Measurements from ENCODE around the gene RAI1.

The RAI1 gene

DNA sequence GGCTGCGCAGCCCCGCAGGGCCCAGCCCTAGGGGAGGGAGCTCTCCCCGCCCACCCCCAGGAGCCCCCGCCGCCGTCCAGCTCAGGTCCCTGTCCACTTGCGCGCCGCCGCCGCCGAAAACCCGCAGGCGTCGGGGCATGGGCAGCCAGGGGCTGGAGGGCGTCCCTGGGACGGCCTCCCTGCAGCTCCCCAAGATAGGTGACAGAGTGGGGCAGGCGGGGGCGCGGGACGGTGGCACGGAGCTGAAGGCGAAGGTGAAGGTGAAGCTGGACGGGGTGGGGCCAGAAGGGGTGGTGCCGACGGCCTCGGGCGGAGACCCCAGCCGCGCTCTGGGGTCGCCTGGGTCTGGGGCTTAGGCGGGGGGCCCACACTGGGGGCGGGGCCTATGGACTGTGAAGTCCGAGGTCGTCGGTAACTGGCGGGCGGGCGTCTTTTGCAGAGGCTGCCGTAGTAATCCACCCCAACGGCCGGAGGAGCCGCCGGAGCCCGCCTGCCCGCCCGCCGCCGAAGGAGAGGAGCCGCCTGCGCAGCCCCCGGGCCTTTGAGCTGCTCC lies 128.3 kb downstream of the RAI1 start:
- H3K27me3 Mint-ChIP-seq: no peaks in the 10 kb centered on the region
- no peak overlapping the region for H3K27ac Mint-ChIP-seq
- no peaks in the 10 kb centered on the region for H3K9me3 Mint-ChIP-seq
- no peak overlapping the region for H3K4me3 Mint-ChIP-seq
- no peak for DNase-seq
- H3K36me3 Mint-ChIP-seq: peaks cover 24% of the 10 kb centered on the region
- CTCF ChIA-PET: interaction anchor here (1.0 to 1.7 kb wide), 2 partner anchors 51 to 109 kb away, joined by 3 to 6 read pairs; no protein-coding TSS in a partner anchor
- H3K4me1 Mint-ChIP-seq: peaks cover 22% of the 10 kb centered on the region

DNA sequence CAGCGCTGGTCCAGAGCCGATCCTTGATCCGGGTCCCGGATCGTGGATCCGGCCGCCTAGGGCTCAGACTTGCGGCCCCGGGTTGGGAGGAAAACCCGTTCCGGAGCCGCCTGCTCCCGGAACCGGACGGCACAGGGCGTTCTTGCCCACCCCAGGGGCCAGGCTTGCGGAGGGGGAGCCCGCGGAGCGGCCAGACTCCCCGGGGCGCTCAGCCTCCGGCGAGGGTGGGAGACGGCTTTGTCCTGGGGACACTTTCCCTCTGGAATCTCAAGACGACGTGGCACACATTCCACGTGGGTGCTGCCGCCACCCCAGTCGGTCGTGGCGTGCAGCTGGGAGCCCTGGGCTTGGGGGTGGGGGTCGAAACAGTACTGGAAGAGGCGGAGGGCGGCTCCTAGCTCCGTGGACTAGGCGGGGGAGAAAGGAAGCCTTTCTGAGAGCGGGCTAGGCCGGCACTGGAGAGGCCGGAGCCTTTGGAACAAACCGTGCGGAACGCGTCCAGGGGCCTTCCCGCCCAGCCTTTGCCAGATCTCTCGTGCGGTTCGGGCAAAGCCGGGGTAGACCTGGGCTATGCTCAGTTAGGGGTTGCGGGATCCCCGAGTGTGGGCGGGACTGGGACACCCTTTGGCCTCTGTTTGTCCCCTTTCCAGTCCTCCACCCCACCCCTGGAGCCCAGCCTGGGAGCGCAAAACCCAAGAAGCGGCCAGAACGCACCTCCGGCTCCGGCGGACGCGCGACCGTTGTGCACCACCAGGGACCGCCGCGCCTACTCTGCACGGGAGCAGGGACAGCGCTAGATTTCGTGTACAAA lies 129.0 kb downstream of the RAI1 start:
- DNase-seq: no peak
- no peaks in the 10 kb centered on the region for H3K9me3 Mint-ChIP-seq
- peaks cover 22% of the 10 kb centered on the region for H3K4me1 Mint-ChIP-seq
- peak overlapping the region; percentile 28 for H3K27ac Mint-ChIP-seq
- no peaks in the 10 kb centered on the region for H3K27me3 Mint-ChIP-seq
- H3K4me3 Mint-ChIP-seq: no peak overlapping the region
- H3K36me3 Mint-ChIP-seq: peaks cover 30% of the 10 kb centered on the region
- CTCF ChIA-PET: interaction anchor here (0.6 to 1.7 kb wide), 2 partner anchors 54 to 109 kb away, joined by 3 read pairs; no protein-coding TSS in a partner anchor

DNA sequence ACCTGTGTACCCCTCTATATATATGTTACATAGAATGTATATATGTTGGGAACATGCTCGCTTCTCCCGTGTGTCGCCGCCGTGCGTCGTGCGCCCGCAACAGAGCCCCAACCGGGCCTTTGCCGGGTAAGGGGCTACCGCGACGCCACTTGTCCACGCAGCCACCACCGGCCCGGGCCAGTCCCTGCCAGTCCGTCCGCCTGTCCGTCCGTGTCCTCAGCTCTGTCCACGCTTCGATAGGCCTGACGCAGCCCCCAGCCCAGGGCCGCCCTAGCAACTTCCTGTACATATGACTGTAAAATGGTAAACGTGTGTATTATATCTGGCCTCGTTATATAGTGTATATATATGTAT lies 129.6 kb downstream of the RAI1 start:
- CTCF ChIA-PET: interaction anchor here (0.6 to 5.9 kb wide), 6 partner anchors 9 to 108 kb away, joined by 3 to 95 read pairs (median 6); no protein-coding TSS in a partner anchor
- H3K9me3 Mint-ChIP-seq: no peaks in the 10 kb centered on the region
- H3K27me3 Mint-ChIP-seq: no peaks in the 10 kb centered on the region
- peaks cover 32% of the 10 kb centered on the region for H3K36me3 Mint-ChIP-seq
- DNase-seq: no peak
- no peak overlapping the region for H3K27ac Mint-ChIP-seq
- peaks cover 22% of the 10 kb centered on the region for H3K4me1 Mint-ChIP-seq
- no peak overlapping the region for H3K4me3 Mint-ChIP-seq

DNA sequence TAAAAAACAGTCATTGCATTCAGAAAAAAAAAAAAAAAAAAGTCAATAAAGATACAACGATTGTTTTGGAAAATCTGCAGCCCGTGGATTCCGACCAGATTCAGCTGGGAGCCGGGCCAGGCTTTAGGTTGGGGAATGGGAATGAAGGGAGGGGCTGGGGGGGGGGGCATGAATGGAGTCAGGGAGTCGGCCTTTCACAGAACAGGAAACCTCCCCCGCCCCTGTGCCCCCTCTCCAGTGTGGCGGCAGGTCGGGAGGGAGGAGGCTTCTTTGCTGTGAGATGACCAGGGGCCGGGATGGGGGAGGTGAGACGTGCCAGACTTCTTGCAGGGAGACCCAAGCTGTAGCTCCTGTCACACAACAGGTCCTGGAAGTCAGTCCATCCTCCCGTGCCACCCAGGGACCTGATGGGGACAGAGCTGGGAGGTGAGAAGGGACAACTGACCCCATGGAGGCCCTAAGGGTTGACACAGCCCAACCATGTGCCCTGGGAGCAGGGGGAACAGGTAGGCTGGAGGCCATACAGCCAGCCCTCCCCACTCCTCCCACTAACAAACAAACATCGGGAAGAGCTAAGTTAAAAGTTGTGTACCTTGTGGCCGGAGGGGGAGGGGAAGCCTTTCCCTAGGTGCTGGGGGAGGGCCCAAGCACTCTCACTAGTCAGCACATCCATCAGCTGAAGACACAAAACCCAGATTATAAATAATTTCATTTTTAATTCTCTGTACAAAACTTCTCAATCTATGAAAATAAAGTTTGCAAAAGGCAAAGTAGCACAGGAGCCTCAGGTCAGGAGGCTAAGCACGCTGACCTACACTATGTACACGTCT lies 130.3 kb downstream of the RAI1 start:
- no peak for DNase-seq
- no peak overlapping the region for H3K27ac Mint-ChIP-seq
- H3K4me1 Mint-ChIP-seq: peaks cover 23% of the 10 kb centered on the region
- H3K27me3 Mint-ChIP-seq: no peaks in the 10 kb centered on the region
- H3K36me3 Mint-ChIP-seq: peaks cover 33% of the 10 kb centered on the region
- H3K9me3 Mint-ChIP-seq: no peaks in the 10 kb centered on the region
- CTCF ChIA-PET: interaction anchor here (0.6 to 5.9 kb wide), 17 partner anchors 8 to 226 kb away, joined by 3 to 95 read pairs (median 4); no protein-coding TSS in a partner anchor
- H3K4me3 Mint-ChIP-seq: no peak overlapping the region

DNA sequence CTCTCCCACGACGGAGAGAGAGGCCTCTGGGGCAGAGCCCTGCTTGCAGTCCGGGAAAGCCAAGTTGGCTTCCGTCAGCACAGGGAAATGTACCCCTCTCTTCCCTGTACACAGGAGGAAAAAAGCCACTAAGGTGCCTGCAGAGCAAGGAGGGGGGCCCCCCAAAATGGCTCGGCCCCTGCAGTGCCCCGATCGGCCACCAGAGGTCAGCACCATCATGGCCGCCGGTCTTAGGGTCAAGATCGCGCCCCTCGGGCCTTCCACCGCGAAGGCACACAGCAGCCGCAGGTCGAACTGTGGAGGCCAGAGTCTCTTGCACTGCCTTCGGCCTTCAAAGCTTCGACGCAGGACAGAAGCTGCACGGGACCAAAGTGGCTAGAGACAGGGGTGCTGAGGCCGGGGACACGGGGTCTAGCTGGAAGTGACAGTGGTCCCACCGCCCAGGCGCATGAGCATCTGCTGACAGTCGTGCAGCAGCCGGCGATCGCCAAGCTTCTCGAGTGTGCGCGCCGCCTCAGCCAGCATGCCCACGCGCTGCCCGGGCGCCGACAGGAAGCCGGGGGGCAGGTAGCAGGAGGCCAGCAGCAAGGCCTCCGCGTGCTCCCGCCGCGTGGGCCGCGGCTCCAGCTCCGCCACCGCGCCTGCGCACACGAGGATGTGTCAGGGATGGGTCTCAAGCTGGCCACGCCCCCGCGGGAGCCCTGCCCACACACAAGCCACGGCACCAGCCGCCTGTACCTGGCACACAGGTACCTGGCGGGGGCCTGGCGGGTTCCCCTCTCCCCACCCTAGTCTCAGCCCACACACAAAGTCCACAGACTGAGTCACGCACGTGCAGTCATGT lies 131.2 kb downstream of the RAI1 start:
- H3K4me3 Mint-ChIP-seq: no peak overlapping the region
- H3K4me1 Mint-ChIP-seq: peaks cover 23% of the 10 kb centered on the region
- H3K9me3 Mint-ChIP-seq: no peaks in the 10 kb centered on the region
- DNase-seq: peak; percentile 70
- no peaks in the 10 kb centered on the region for H3K27me3 Mint-ChIP-seq
- peak overlapping the region; percentile 33 for H3K27ac Mint-ChIP-seq
- CTCF ChIA-PET: interaction anchor here (0.7 to 5.9 kb wide), 16 partner anchors 8 to 225 kb away, joined by 3 to 95 read pairs (median 4); no protein-coding TSS in a partner anchor
- H3K36me3 Mint-ChIP-seq: peaks cover 37% of the 10 kb centered on the region

DNA sequence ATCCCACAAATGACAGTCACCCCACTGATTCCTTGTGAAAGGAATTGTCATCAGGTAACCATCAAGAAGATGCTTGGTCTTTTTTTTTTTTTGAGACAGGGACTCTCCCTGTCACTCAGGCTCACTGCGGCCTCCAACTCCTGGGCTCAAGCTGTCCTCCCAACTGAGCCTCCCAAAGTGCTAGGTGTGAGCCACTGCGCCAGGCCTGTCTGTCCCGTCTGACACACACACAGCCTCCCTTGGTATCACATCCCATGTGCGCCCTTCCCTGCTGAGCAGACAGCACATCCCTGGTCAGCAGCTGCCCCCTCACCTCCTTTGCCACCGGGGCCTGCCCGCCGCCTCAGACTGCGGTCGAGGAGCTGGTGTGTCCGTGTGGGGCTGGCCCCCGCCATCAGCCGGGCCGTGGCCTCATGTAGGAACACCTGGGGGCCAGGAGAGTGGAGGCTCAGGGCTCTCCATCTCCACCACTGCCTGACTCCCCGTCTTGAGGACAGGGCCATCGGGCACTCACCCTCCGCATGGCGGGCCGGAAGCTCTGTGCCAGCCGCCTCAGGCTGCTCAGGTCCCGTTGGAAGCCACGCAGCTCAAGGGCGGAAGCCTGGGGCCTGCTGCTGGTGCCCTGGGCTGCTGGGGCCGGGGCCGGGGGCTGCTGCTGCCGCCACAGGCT lies 131.9 kb downstream of the RAI1 start:
- Mint-ChIP-seq H3K4me1 (peaks cover 27% of the 10 kb centered on the region), H3K27me3 (no peaks in the 10 kb centered on the region), H3K4me3 (no peak overlapping the region), H3K9me3 (no peaks in the 10 kb centered on the region), H3K36me3 (peaks cover 40% of the 10 kb centered on the region), H3K27ac (peak overlapping the region; percentile 33)
- DNase-seq: no peak
- CTCF ChIA-PET: interaction anchor here (0.7 to 5.9 kb wide), 14 partner anchors 9 to 224 kb away, joined by 3 to 95 read pairs (median 4); no protein-coding TSS in a partner anchor

DNA sequence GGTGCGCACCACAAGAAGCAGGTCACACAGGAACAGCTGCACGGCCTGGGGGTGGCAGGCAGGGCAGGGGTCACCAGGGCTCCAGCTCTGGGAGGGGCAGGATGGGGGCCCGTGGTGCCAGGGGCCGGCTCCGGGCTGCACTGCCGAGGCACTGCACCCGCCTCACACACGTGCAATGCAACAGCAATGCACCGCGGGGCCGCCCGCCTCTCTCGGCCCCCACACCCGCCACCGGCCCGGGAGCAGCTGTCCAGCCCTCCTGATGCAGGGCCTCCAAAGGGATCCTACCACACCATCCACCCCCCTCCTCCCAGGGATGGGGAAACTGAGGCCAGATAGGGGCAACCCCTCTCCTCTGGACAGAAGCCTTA lies 132.5 kb downstream of the RAI1 start:
- H3K4me1 Mint-ChIP-seq: peaks cover 30% of the 10 kb centered on the region
- H3K36me3 Mint-ChIP-seq: peaks cover 44% of the 10 kb centered on the region
- CTCF ChIA-PET: interaction anchor here (0.8 to 5.9 kb wide), 7 partner anchors 12 to 220 kb away, joined by 3 to 95 read pairs (median 4); no protein-coding TSS in a partner anchor
- no peaks in the 10 kb centered on the region for H3K9me3 Mint-ChIP-seq
- no peak overlapping the region for H3K27ac Mint-ChIP-seq
- no peak for DNase-seq
- no peak overlapping the region for H3K4me3 Mint-ChIP-seq
- no peaks in the 10 kb centered on the region for H3K27me3 Mint-ChIP-seq

DNA sequence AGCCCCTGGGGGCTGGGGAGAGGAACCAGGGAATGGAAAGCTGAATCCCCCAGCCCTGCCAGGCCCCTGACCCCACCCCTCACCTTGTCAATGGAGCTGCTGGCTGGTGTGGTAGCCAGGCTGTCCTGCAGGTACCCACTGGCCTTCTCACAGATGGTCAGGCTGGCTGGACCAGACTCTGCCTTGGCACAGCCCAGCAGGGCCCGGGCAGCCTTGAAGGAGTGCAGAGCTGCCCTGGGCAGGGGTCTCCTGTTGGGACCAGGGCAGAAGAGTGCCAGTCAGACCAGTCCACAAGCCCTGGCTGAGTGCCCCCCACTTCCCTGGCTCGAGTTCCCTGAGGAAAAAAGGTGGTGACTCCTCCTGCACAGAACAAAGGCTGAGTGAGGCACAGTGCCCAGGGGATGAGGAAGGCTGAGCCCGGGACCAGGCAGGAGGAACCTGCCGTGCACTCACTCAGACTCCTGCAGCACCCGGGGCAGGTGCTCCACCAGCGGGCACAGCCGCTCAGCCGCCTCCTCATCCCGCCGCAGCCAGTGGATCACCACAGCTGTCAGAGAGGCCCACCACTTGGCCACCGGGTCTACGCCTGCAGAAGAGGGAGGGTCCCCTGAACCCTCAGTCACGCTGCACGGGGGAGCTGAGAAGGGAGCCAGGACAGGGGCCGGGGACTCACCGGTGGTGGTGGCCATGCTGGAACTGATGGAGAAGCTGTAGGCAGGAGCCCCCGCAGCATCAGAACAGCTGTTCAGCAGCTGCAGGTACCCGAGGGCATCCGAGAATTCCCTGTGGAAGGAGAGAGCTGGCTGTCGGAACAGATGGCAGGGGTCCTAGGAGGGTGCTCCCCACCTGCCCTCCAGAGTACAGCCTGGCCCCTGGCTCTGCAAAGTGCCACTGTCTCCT lies 133.2 kb downstream of the RAI1 start:
- Mint-ChIP-seq H3K27ac (peak overlapping the region; percentile 24), H3K36me3 (peaks cover 50% of the 10 kb centered on the region)
- CTCF ChIA-PET: interaction anchor here (1.2 to 5.9 kb wide), 3 partner anchors 12 to 135 kb away, joined by 3 to 95 read pairs (median 3); no protein-coding TSS in a partner anchor

DNA sequence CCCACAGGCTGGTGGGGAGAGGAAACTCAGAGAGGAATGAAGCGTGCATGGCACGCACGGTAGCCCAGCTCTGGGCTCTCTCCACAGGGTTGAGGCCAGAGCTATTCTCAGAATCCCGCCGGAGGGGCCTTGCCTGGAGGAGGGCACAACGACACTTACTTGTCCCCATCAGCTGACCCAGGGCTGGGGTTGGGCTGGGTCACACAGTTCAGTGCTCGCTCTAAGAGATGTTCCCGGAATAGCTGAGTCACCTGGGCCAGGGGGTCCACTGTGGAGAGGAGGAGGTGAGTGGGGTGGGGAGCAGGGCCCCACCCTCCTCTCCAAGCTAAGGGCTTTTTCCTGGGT lies 133.8 kb downstream of the RAI1 start:
- H3K4me3 Mint-ChIP-seq: no peak overlapping the region
- H3K27ac Mint-ChIP-seq: peak overlapping the region; percentile 24
- H3K9me3 Mint-ChIP-seq: no peaks in the 10 kb centered on the region
- H3K4me1 Mint-ChIP-seq: peaks cover 38% of the 10 kb centered on the region
- H3K36me3 Mint-ChIP-seq: peaks cover 56% of the 10 kb centered on the region
- no peak for DNase-seq
- no peaks in the 10 kb centered on the region for H3K27me3 Mint-ChIP-seq
- CTCF ChIA-PET: interaction anchor here (1.2 to 5.9 kb wide), 3 partner anchors 13 to 136 kb away, joined by 3 to 95 read pairs (median 3); no protein-coding TSS in a partner anchor

More for the DNA sequence above, 133.2 kb downstream of the RAI1 start:
- no peak for DNase-seq
- Mint-ChIP-seq H3K9me3 (no peaks in the 10 kb centered on the region), H3K4me1 (peaks cover 31% of the 10 kb centered on the region), H3K4me3 (no peak overlapping the region), H3K27me3 (no peaks in the 10 kb centered on the region)

DNA sequence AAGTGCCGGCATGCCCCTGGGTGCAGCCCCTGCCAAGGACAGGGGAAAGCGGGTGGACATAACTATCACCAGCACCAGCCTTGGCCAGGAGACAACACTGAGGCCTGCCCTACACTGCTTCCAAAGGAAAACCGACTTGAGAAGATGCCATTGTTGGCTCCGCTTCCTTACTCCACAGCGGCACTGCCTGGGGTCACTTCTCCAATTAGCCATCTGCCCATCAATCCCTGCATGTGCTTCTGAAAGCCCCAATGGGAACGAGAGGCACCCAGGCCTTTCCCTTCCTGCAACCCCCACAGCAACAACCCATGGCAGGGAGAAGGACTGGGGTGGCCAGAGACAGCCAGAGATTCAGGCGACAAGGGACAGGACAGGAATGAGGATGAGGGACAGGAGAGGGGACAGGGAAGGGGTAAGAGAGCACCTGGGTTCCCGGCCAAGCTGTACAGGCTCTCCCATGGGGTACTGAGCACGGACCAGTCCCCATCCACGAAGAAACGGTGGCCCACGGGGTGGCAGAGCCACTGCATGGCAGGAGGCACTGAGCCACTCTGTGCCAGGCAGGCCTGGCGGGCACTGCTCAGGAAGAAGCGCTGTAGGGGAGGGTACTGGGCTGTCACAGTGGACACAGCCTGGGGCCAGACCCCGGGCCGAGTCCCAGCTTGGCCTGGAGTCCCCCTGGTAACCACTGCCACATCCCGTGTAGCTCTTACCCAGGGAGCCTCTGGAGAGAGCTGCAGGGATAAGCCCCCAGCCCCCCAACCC lies 134.4 kb downstream of the RAI1 start:
- H3K27ac Mint-ChIP-seq: peak overlapping the region; percentile 65
- CTCF ChIA-PET: interaction anchor here (5.9 kb wide), 1 partner anchor 42 kb away, joined by 95 read pairs; no protein-coding TSS in a partner anchor

DNA sequence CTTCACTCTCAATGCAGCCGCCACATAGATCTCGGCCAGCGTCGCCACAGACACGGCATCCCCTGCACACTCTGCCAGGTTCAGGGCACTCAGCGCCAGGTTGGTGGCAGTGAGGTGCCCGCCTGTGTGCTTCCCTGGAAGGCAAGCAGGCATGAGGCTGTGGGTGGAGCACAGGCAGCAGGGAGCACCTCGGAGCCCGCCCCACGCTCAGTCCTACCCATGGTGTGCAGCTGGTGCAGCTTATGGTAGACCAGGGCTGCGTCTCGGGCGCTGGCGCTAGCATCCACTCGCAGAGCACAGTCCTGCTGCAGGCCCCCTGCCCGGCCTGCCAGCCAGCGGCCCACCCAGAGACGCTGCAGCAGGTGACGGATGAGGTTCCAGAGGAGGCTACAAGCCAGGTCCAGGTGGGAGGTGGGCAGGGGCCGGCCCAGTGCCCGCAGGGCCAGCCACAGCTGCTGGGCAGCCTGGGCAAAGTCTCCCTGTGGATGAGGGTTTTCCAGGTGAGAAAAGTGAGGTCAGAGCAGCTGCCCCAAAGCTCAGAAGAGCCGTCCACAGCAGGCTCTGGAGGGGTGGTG lies 135.1 kb downstream of the RAI1 start:
- peaks cover 62% of the 10 kb centered on the region for H3K36me3 Mint-ChIP-seq
- no peak overlapping the region for H3K4me3 Mint-ChIP-seq
- DNase-seq: no peak
- peaks cover 51% of the 10 kb centered on the region for H3K4me1 Mint-ChIP-seq
- H3K27me3 Mint-ChIP-seq: no peaks in the 10 kb centered on the region
- CTCF ChIA-PET: interaction anchor here (5.9 kb wide), 1 partner anchor 41 kb away, joined by 95 read pairs; no protein-coding TSS in a partner anchor
- no peak overlapping the region for H3K27ac Mint-ChIP-seq
- H3K9me3 Mint-ChIP-seq: no peaks in the 10 kb centered on the region

More for the DNA sequence above, 134.4 kb downstream of the RAI1 start:
- Mint-ChIP-seq H3K9me3 (no peaks in the 10 kb centered on the region), H3K4me3 (no peak overlapping the region), H3K4me1 (peaks cover 44% of the 10 kb centered on the region), H3K27me3 (no peaks in the 10 kb centered on the region), H3K36me3 (peaks cover 61% of the 10 kb centered on the region)
- no peak for DNase-seq

All from activated naive CD4-positive, alpha-beta T cell treated with anti-CD3 and anti-CD28 coated beads, Interleukin-2, amount 10 ng/mL, durations not matched to agents 7 days and 5 days (primary cell).